DOHH2 (cell line): Measurements from ENCODE around the gene SH3GL1.
A peak's percentile ranks its signal among the peaks of the same experiment; 100 is the strongest.

ENCODE experiments used
- H3F3A ChIP-seq: fragments of 200-600 bp; sonication (generic), shearing (Covaris generic); 2 replicates; pipeline ENCODE4 v1.6.0; 2016; ENCODE audit warnings: antibody characterized with exemption, mild to moderate bottlenecking; ENCODE audit not compliant: control insufficient read depth, insufficient read depth
- H3K27ac ChIP-seq: fragments of 200-600 bp; sonication (generic); 2 replicates; pipeline ENCODE4 v1.5.1; 2014; ENCODE audit warnings: low read depth, mild to moderate bottlenecking, low read length, moderate library complexity
- H3K27me3 ChIP-seq: fragments of 200-600 bp; sonication (generic); 2 replicates; pipeline ENCODE4 v1.6.1; 2014; ENCODE audit warnings: mild to moderate bottlenecking, low read length, mixed read lengths; ENCODE audit not compliant: control insufficient read depth
- H3K36me3 ChIP-seq: fragments of 200-600 bp; sonication (generic); 2 replicates; pipeline ENCODE4 v1.6.1; 2014; ENCODE audit warnings: mild to moderate bottlenecking, low read length, moderate library complexity, mixed read lengths; ENCODE audit not compliant: control insufficient read depth
- H3K4me1 ChIP-seq: fragments of 200-600 bp; sonication (generic); 2 replicates; pipeline ENCODE4 v1.6.1; 2014; ENCODE audit warnings: mild to moderate bottlenecking, low read length, mixed read lengths; ENCODE audit not compliant: control insufficient read depth
- H3K4me2 ChIP-seq: fragments of 200-600 bp; sonication (generic); 2 replicates; pipeline ENCODE4 v1.6.0; 2014; ENCODE audit warnings: mild to moderate bottlenecking, low read length, moderate library complexity
- H3K4me3 ChIP-seq: fragments of 200-600 bp; sonication (generic); 2 replicates; pipeline ENCODE4 v1.5.1; 2014; ENCODE audit warnings: mild to moderate bottlenecking, low read length, mixed read lengths
- H3K79me2 ChIP-seq: fragments of 200-600 bp; sonication (generic); 2 replicates; pipeline ENCODE4 v1.6.1; 2014; ENCODE audit warnings: mild to moderate bottlenecking, low read length, mixed read lengths; ENCODE audit not compliant: control insufficient read depth
- H3K9me2 ChIP-seq: fragments of 200-600 bp; sonication (generic); replicated peaks from 2 replicates; pipeline ENCODE4 v1.6.1; 2014; ENCODE audit warnings: mild to moderate bottlenecking, low read length, mixed read lengths; ENCODE audit not compliant: control insufficient read depth
- H3K9me3 ChIP-seq: fragments of 200-600 bp; sonication (generic); 2 replicates; pipeline ENCODE4 v1.6.1; 2014; ENCODE audit warnings: antibody characterized with exemption, low read length, mixed read lengths; ENCODE audit not compliant: control insufficient read depth, insufficient read depth
- H4K20me1 ChIP-seq: fragments of 200-600 bp; sonication (generic); 2 replicates; pipeline ENCODE4 v1.6.0; 2014; ENCODE audit warnings: low read depth, mild to moderate bottlenecking, antibody characterized with exemption, low read length, moderate library complexity; ENCODE audit not compliant: control insufficient read depth, insufficient read depth
- EZH2phosphoT487 ChIP-seq: fragments of 200-600 bp; sonication (generic); IDR thresholded peaks from 2 replicates; pipeline ENCODE4 v1.6.1; 2017; ENCODE audit warnings: borderline replicate concordance, mild to moderate bottlenecking, antibody characterized with exemption, low read length, moderate library complexity, mixed read lengths
- TF ChIP-seq, protein P1 (sequence below): fragments of 200-600 bp; sonication (generic); IDR thresholded peaks from one replicate; pipeline ENCODE4 v1.5.1; 2014; ENCODE audit warnings: antibody characterized with exemption, mild to moderate bottlenecking, low read depth, low read length; ENCODE audit not compliant: poor library complexity, severe bottlenecking

The SH3GL1 gene

DNA sequence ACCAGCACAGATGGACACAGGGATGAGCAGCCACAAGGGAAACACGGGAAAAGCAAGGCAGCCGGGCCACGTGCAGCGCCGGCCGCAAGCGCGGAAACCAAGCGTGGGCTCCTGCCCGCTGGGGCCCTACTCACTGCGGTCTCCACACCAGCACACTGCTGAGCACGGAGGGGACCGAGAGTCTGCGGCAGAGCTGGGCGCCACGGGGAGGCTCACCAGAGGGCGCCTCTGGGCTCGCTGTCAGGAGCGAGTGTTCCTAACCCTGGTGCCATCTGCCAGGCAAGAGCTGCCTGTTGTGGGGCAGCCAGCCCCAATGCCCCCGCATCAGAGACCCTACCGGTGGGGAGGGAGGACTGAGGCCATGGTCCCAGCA, 30.5 kb downstream of the SH3GL1 start:
- peaks cover 21% of the 10 kb centered on the region for H4K20me1 ChIP-seq

DNA sequence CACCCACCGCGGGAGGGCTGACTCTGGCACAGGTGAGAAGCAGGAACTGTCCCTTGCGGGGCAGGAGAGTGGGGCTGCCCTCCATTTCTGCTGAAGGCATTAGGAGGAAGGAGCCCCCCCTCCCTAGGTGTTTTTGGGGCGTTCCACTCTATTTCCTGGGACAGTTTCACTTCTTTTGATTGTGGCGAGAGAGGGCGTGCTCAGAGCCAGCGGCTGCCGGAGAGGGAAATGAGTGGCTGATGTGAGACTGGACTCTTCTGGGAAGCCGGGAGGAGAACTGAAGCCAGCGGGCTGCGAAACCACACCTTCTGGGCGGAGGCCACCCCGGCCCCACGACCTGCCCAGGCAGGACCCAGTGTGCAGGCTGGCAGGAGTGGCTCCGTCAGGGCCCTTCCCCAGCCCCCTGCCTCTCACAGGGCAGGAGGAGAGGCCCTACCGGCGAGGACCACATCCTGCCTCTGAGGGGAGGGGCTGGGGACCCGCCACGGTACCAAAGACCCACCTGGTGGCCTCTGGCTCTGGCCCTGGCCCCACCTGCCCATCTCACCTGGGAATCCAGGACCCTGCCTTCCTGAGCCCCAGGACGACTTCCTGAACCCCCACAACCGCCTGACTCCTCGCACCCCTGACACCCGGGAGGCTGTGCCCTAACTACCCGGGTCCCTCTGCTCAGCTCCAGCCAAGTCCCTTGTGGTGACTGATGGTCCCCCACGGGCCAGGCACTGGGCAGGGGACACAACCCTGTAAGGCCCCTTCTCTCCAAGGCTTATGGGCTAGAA, 31.0 kb downstream of the SH3GL1 start:
- Histone ChIP-seq H3K27ac (peak overlapping the region; percentile 82), H3K4me1 (peaks cover 46% of the 10 kb centered on the region), H3K9me3 (no peaks in the 10 kb centered on the region), H3K27me3 (no peaks in the 10 kb centered on the region), H3F3A (0 out of 2 replicates have a peak, but pooled peaks cover 3% of the 10 kb centered on the region), H3K9me2 (no peaks in the 10 kb centered on the region), H3K36me3 (peaks cover 32% of the 10 kb centered on the region), H3K79me2 (peaks cover 57% of the 10 kb centered on the region), H4K20me1 (peaks cover 16% of the 10 kb centered on the region), H3K4me3 (peak overlapping the region; percentile 68), H3K4me2 (peak overlapping the region; percentile 70)
- TF ChIP-seq, protein P1, sequence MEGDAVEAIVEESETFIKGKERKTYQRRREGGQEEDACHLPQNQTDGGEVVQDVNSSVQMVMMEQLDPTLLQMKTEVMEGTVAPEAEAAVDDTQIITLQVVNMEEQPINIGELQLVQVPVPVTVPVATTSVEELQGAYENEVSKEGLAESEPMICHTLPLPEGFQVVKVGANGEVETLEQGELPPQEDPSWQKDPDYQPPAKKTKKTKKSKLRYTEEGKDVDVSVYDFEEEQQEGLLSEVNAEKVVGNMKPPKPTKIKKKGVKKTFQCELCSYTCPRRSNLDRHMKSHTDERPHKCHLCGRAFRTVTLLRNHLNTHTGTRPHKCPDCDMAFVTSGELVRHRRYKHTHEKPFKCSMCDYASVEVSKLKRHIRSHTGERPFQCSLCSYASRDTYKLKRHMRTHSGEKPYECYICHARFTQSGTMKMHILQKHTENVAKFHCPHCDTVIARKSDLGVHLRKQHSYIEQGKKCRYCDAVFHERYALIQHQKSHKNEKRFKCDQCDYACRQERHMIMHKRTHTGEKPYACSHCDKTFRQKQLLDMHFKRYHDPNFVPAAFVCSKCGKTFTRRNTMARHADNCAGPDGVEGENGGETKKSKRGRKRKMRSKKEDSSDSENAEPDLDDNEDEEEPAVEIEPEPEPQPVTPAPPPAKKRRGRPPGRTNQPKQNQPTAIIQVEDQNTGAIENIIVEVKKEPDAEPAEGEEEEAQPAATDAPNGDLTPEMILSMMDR, result no peak
- TF ChIP-seq EZH2phosphoT487, result no peak

More for the DNA sequence above, 30.5 kb downstream of the SH3GL1 start:
- Histone ChIP-seq H3K9me3 (no peaks in the 10 kb centered on the region), H3F3A (0 out of 2 replicates have a peak, but pooled peaks cover 3% of the 10 kb centered on the region), H3K79me2 (peaks cover 63% of the 10 kb centered on the region), H3K4me2 (peak overlapping the region; percentile 70), H3K4me1 (peaks cover 51% of the 10 kb centered on the region), H3K27me3 (no peaks in the 10 kb centered on the region), H3K9me2 (no peaks in the 10 kb centered on the region), H3K27ac (peak overlapping the region; percentile 82), H3K4me3 (peak overlapping the region; percentile 68), H3K36me3 (peaks cover 32% of the 10 kb centered on the region)
- no peak for TF ChIP-seq EZH2phosphoT487
- TF ChIP-seq, protein P1, result peak; percentile 76

DNA sequence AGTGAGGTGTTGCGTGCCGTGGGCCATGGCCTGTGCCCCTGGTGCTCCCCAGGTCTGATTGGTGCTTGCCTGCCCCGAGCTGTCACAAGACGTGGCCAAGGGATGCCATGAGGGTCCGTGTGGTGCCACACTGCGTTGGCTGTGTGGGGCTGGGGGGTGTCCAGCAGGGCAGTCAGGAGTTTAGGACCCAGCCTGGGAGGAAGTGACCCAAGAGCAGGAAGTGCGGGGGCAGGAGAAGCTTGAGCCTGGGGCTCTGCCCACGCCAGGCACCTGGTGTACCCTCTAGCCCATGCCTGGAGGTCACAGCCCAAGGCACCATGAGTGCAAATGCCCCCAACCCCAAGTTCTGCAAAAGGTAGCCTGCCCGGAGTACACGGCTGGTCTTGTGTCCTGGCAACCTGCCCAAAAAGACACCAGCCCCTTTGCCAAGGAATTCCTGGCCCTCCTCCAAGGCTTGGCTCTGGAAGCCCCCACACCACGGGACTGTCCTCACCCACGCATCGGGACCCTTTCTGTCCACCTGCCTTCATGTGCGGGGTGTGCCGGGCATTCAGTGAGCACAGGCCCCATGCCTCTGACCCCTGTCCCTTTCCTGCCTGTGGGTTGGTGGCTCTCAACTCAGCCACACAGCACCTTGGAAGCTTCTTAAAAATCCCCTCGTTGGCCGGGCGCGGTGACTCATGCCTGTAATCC, 32.1 kb downstream of the SH3GL1 start:
- Histone ChIP-seq H3K27ac (peak overlapping the region; percentile 82), H3K4me2 (peak overlapping the region; percentile 70), H3K4me3 (no peak overlapping the region), H3K36me3 (peaks cover 42% of the 10 kb centered on the region), H3K4me1 (peaks cover 46% of the 10 kb centered on the region), H3F3A (0 out of 2 replicates have a peak, but pooled peaks cover 3% of the 10 kb centered on the region), H3K27me3 (no peaks in the 10 kb centered on the region), H3K9me2 (no peaks in the 10 kb centered on the region), H3K9me3 (no peaks in the 10 kb centered on the region), H4K20me1 (peaks cover 10% of the 10 kb centered on the region), H3K79me2 (peaks cover 47% of the 10 kb centered on the region)
- no peak for TF ChIP-seq EZH2phosphoT487
- TF ChIP-seq, protein P1, result no peak
